Measurements from ENCODE around the gene ZNF141.
"Not testable (repeated sequence)": the region's sequence is repeated elsewhere in the genome, so short reads cannot be mapped to it uniquely, and the experiment has no call there.

The ZNF141 gene

DNA sequence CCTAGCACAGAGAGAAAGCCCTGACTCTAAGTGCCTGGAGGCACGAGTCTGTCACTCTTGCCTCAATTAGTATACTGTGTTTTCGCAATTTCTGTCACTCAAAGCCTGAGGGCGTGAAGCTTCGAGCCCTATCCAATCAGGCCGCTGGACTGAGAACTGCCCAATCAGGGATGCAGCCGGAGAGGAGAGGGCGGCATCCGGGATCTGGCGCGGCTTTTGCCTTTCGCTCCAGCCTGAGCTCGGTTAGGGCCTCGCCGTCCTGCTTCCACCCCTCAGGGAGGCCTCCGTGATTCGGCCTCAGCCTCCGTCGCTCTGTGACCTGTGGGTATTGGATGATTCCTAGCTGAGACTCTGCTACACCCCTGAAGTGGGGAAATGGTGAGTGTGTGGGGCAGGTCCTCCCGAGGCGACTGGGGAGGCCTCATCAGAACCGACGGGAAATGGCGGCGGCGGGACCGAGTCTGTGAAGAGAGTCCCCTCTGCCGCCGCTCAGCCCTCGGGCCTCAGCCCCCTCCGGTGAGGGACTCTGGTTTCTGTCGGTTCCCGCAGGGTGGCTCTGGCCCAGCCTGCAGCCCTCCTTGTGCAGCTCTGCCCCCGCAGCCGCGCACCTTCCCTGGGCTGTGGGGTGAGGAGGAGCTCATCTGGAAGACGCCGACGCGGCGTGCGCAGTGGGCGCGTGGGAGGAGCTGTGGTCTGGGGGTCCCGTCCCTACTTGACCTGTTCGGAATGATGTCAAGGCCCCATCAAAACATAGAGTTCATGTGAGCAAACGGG is 48.5 kb downstream of the ZNF141 start:
- no peak for DNase-seq (ENCODE audit: low read depth in 2 of 2)

GRCh38 chr4:386708-387105 is 49.1 kb downstream of the ZNF141 start:
- no peak for DNase-seq (ENCODE audit: low read depth in 2 of 2)

- DNase-seq (ENCODE audit: low read depth in 2 of 2): no peak
Observed at GRCh38 chr4:404006-404405, 66.4 kb downstream of the ZNF141 start.

DNA sequence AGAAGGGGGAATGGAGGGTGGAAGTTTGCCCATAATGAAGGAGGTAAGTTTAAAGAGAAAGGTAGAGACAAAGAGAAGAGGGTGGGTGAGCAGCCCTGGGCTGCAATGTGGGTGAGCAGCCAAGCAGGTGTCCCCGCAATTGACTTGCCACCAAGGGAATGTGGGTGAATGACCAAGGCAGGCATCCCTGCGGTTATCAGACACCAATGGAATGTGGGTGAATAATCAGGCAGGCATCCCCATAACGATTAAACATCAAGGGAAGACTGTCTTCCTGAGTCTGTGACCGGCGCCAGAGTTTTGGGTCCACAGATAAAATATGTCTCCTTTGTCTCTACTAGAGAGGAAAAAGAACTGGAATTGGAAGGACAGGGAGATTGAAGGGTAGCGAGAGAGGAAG is 70.7 kb downstream of the ZNF141 start:
- DNase-seq (ENCODE audit: low read depth in 2 of 2): not testable (repeated sequence)

DNA sequence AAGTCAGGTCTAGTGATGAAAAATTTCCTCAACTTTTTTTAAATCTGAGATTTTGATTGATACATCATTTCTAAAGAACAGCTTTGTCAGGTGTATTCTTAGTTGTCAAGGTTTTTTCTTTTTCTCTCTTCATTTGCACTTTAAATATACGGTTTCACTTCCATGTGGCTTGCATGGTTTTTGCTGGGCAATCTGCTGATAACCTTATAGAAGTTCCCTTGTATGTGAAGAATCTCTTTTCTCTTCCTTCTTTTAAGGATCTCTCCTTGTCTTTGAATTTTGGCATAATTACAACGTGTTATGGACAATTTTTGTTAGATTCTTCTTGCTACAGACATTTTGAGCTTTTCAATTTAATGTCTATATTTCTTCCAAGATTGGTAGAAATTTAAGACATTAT is 85.0 kb downstream of the ZNF141 start:
- no peak for DNase-seq (ENCODE audit: low read depth in 2 of 2)
